ENCODE results near the gene ZNF565.

DNA sequence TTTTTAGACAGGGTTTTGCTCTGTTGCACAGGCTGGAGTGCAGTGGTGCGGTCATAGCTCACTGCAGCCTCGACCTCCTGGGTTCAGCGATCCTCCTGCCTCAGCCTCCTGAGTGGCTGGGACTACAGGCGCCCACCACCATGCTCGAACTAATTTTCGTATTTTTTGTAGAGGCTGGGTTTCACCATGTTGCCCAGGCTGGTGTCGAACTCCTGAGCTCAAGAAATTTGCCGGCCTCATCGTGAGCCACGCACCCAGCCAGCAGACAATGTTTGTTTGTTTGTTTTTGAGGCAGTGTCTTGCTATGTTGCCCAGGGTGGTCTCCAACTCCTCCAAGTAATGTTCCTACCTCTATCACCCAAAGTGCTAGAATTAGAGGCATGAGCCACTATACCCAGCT, 61.3 kb downstream of the ZNF565 start:
- TF ChIP-seq, protein P1, sequence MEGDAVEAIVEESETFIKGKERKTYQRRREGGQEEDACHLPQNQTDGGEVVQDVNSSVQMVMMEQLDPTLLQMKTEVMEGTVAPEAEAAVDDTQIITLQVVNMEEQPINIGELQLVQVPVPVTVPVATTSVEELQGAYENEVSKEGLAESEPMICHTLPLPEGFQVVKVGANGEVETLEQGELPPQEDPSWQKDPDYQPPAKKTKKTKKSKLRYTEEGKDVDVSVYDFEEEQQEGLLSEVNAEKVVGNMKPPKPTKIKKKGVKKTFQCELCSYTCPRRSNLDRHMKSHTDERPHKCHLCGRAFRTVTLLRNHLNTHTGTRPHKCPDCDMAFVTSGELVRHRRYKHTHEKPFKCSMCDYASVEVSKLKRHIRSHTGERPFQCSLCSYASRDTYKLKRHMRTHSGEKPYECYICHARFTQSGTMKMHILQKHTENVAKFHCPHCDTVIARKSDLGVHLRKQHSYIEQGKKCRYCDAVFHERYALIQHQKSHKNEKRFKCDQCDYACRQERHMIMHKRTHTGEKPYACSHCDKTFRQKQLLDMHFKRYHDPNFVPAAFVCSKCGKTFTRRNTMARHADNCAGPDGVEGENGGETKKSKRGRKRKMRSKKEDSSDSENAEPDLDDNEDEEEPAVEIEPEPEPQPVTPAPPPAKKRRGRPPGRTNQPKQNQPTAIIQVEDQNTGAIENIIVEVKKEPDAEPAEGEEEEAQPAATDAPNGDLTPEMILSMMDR (IDR thresholded peaks at IDR 0.05), result no peak
- no peak for TF ChIP-seq POLR2A (IDR thresholded peaks at IDR 0.05)

Measured in Peyer's patch (tissue), 4 donors.